GM23248 (cell line): Measurements from ENCODE around the gene ASGR2. TPM values are rescaled to one million over a fixed set of nuclear protein-coding genes. Genes with fewer than 3 reads are reported as not detected.
"Not testable (repeated sequence)": the region's sequence is repeated elsewhere in the genome, so short reads cannot be mapped to it uniquely, and the experiment has no call there.

Experiments
- DNase-seq: peaks from one replicate; pipeline ENCODE4 v3.0.0-alpha.2; 2015
- H2AFZ ChIP-seq: fragments of 200-600 bp; sonication (generic); 2 replicates; pipeline ENCODE4 v1.6.1; 2016; ENCODE audit warnings: antibody characterized with exemption
- H3F3A ChIP-seq: fragments of 200-600 bp; sonication (generic); 2 replicates; pipeline ENCODE4 v1.6.1; 2016; ENCODE audit warnings: mild to moderate bottlenecking, antibody characterized with exemption, mixed run types; ENCODE audit not compliant: insufficient read depth
- H3K27ac ChIP-seq: fragments of 200-600 bp; sonication (generic); 2 replicates; pipeline ENCODE4 v1.5.1; 2016; ENCODE audit warnings: mild to moderate bottlenecking
- H3K27me3 ChIP-seq: fragments of 200-600 bp; sonication (generic); replicated peaks from 2 replicates; pipeline ENCODE4 v1.6.1; 2016; ENCODE audit warnings: mild to moderate bottlenecking; ENCODE audit not compliant: insufficient read depth
- H3K36me3 ChIP-seq: fragments of 200-600 bp; sonication (generic); 2 replicates; pipeline ENCODE4 v1.6.1; 2016; ENCODE audit warnings: low read depth, mild to moderate bottlenecking
- H3K4me1 ChIP-seq: fragments of 200-600 bp; sonication (generic); 2 replicates; pipeline ENCODE4 v1.6.1; 2016; ENCODE audit warnings: mild to moderate bottlenecking; ENCODE audit not compliant: insufficient read depth
- H3K4me2 ChIP-seq: fragments of 200-600 bp; sonication (generic); one replicate; pipeline ENCODE4 v1.6.1; 2016; ENCODE audit warnings: mild to moderate bottlenecking; ENCODE audit not compliant: unreplicated experiment
- H3K4me3 ChIP-seq: fragments of 200-600 bp; sonication (generic); 2 replicates; pipeline ENCODE4 v1.5.1; 2016; ENCODE audit warnings: mild to moderate bottlenecking
- H3K79me2 ChIP-seq: fragments of 200-600 bp; sonication (generic); 2 replicates; pipeline ENCODE4 v1.6.1; 2016; ENCODE audit warnings: mild to moderate bottlenecking; ENCODE audit not compliant: insufficient read depth
- H3K9ac ChIP-seq: fragments of 200-600 bp; sonication (generic); 2 replicates; pipeline ENCODE4 v1.6.1; 2016; ENCODE audit warnings: mild to moderate bottlenecking
- H3K9me2 ChIP-seq: fragments of 200-600 bp; sonication (generic); 2 replicates; pipeline ENCODE4 v1.6.1; 2016; ENCODE audit warnings: mixed run types, mild to moderate bottlenecking, moderate library complexity; ENCODE audit not compliant: insufficient read depth
- H3K9me3 ChIP-seq: fragments of 200-600 bp; sonication (generic); one replicate; pipeline ENCODE4 v1.6.1; 2017; ENCODE audit warnings: low read depth
- H4K20me1 ChIP-seq: fragments of 200-600 bp; sonication (generic); 2 replicates; pipeline ENCODE4 v1.6.0; 2016; ENCODE audit not compliant: insufficient read depth
- EZH2 ChIP-seq: fragments of 200-600 bp; sonication (generic); IDR thresholded peaks from 2 replicates; pipeline ENCODE4 v1.6.1; 2018; ENCODE audit warnings: antibody characterized with exemption, mild to moderate bottlenecking; ENCODE audit not compliant: insufficient read depth, poor library complexity, severe bottlenecking
- EZH2phosphoT487 ChIP-seq: fragments of 200-600 bp; sonication (generic); IDR thresholded peaks from 2 replicates; pipeline ENCODE4 v1.6.1; 2018; ENCODE audit warnings: antibody characterized with exemption, moderate library complexity, mild to moderate bottlenecking, low read depth; ENCODE audit not compliant: insufficient read depth
- WGBS, 2 experiments: methylation state at CpG; one replicate each; pipeline ENCODE4 v1.1.6; 2015 to 2017; ENCODE audit warnings: low lambda C conversion rate in 2 of 2, low coverage in 1 of 2; ENCODE audit errors: missing lambda C conversion rate in 2 of 2; 5-methylcytosine and 5-hydroxymethylcytosine counted together
- in situ Hi-C: fragments of 300-500 bp; cut with MboI; formaldehyde crosslinking; loops from 2 replicates; pipeline ENCODE4 v1.15.0; 2020
- polyA plus RNA-seq: library from polyadenylated mRNA; unstranded; fragments of >200 nt; fragmentation: Nextera tagmentation; extraction: Ambion mirVana; gene quantifications from 2 replicates; pipeline ENCODE4 v1.2.1, GENCODE V29; 2016
- total RNA-seq: library from RNA; depleted of rRNA; stranded (reverse); fragments of >200 nt; shearing (Covaris generic); gene quantifications from 2 replicates; pipeline ENCODE4 v1.2.3, GENCODE V29; 2014; rRNA removed

The ASGR2 gene
- total RNA-seq (not detected in 2 replicates), polyA plus RNA-seq (not detected in 2 replicates)

GRCh38 chr17:7114241-7114874 lies at the start of gene ASGR2:
TSS of gene ASGR2 (minus strand) at chr17:7114822. CDS start at chr17:7114240, 582 bp downstream.
- Histone ChIP-seq H3K27ac (no peak within 1 kb of the TSS), H4K20me1 (no peaks in the 10 kb centered on the region), H2AFZ (no peak within 1 kb of the TSS), H3K9ac (no peak within 1 kb of the TSS), H3K9me2 (no peaks in the 10 kb centered on the region), H3K79me2 (no peaks in the 10 kb centered on the region), H3K36me3 (no peaks in the 10 kb centered on the region), H3F3A (no peaks in the 10 kb centered on the region), H3K4me3 (no peak within 1 kb of the TSS), H3K4me1 (no peaks in the 10 kb centered on the region), H3K27me3 (peaks cover 18% of the 10 kb centered on the region), H3K4me2 (no peak within 1 kb of the TSS), H3K9me3 (no peaks in the 10 kb centered on the region)
- DNase-seq, result no peak
- 57 to 61% methylated on average over 9 to 14 of the region's 14 CpGs for WGBS, 2 experiments
- no peak for TF ChIP-seq EZH2phosphoT487
- TF ChIP-seq EZH2, result no peak
- in situ Hi-C loops, result no loop called here

GRCh38 chr17:7159571-7159970 lies 44.9 kb upstream of the ASGR2 start:
- H3K4me3 ChIP-seq, H3K27ac ChIP-seq, H3K4me1 ChIP-seq, H3K36me3 ChIP-seq, H4K20me1 ChIP-seq, H3K9me3 ChIP-seq, H3K4me2 ChIP-seq, H3K9ac ChIP-seq, H2AFZ ChIP-seq, H3K9me2 ChIP-seq, in situ Hi-C loops, H3K79me2 ChIP-seq, DNase-seq, H3F3A ChIP-seq: not testable (repeated sequence)
- H3K27me3 ChIP-seq, result peaks cover 14% of the 10 kb centered on the region
- 43 to 50% methylated on average over 10 of the region's 10 CpGs for WGBS, 2 experiments

- 61 to 66% methylated on average over 8 to 10 of the region's 10 CpGs for WGBS, 2 experiments
- H3K9me3 ChIP-seq, H3K79me2 ChIP-seq, in situ Hi-C loops, DNase-seq, H2AFZ ChIP-seq, H3F3A ChIP-seq, H3K4me2 ChIP-seq, H3K36me3 ChIP-seq, H3K27ac ChIP-seq, H3K9ac ChIP-seq, H4K20me1 ChIP-seq, H3K4me3 ChIP-seq, H3K4me1 ChIP-seq, H3K9me2 ChIP-seq: not testable (repeated sequence)
- H3K27me3 ChIP-seq, result peaks cover 20% of the 10 kb centered on the region
Observed at GRCh38 chr17:7158424-7158823, 43.8 kb upstream of the ASGR2 start.

GRCh38 chr17:7156342-7156940 lies 41.8 kb upstream of the ASGR2 start:
- WGBS, 2 experiments, result 70 to 72% methylated on average over 10 of the region's 10 CpGs
- Histone ChIP-seq H3F3A (no peaks in the 10 kb centered on the region), H3K79me2 (no peaks in the 10 kb centered on the region), H3K4me2 (no peak overlapping the region), H3K9me2 (no peaks in the 10 kb centered on the region), H4K20me1 (no peaks in the 10 kb centered on the region), H3K9ac (no peak overlapping the region), H3K9me3 (no peaks in the 10 kb centered on the region), H3K27ac (no peak overlapping the region), H3K4me3 (no peak overlapping the region), H3K4me1 (no peaks in the 10 kb centered on the region), H2AFZ (no peak overlapping the region), H3K27me3 (peaks cover 24% of the 10 kb centered on the region), H3K36me3 (no peaks in the 10 kb centered on the region)
- in situ Hi-C loops, result no loop called here
- no peak for TF ChIP-seq EZH2phosphoT487
- no peak for TF ChIP-seq EZH2
- no peak for DNase-seq
